GM19328 (cell line): ENCODE data around the gene CLASP1.

Source experiments
- ATAC-seq: cut with Tn5 transposase; IDR thresholded peaks from one replicate; pipeline ENCODE4 v1.9.1; 2021; ENCODE audit warnings: mild to moderate bottlenecking, moderate library complexity; ENCODE audit not compliant: unreplicated experiment

CLASP1 gene

GRCh38 chr2:121513597-121514333, 135.5 kb downstream of the CLASP1 start:
- no peak for ATAC-seq

GRCh38 chr2:121510857-121511256, 138.4 kb downstream of the CLASP1 start:
- ATAC-seq, result no peak

- no peak for ATAC-seq
Observed at GRCh38 chr2:121506621-121507020, 142.6 kb downstream of the CLASP1 start.

- no peak for ATAC-seq
Observed at GRCh38 chr2:121505986-121506586, 143.2 kb downstream of the CLASP1 start.

- no peak for ATAC-seq
Observed at GRCh38 chr2:121505005-121505404, 144.3 kb downstream of the CLASP1 start.

GRCh38 chr2:121504316-121504715, 144.9 kb downstream of the CLASP1 start:
- ATAC-seq, result no peak

GRCh38 chr2:121502781-121503180, 146.5 kb downstream of the CLASP1 start:
- ATAC-seq, result no peak

GRCh38 chr2:121502246-121502645, 147.0 kb downstream of the CLASP1 start:
- ATAC-seq, result no peak

- no peak for ATAC-seq
Observed at GRCh38 chr2:121501554-121501953, 147.7 kb downstream of the CLASP1 start.

GRCh38 chr2:121501031-121501430, 148.2 kb downstream of the CLASP1 start:
- ATAC-seq, result no peak

GRCh38 chr2:121498731-121499130, 150.5 kb downstream of the CLASP1 start:
- no peak for ATAC-seq

GRCh38 chr2:121492409-121492808, 156.9 kb downstream of the CLASP1 start:
- no peak for ATAC-seq

- ATAC-seq, result no peak
Observed at GRCh38 chr2:121491518-121491917, 157.7 kb downstream of the CLASP1 start.

GRCh38 chr2:121490584-121491133, 158.6 kb downstream of the CLASP1 start:
- no peak for ATAC-seq

GRCh38 chr2:121489911-121490583, 159.2 kb downstream of the CLASP1 start:
- no peak for ATAC-seq

- ATAC-seq, result no peak
Observed at GRCh38 chr2:121489284-121489683, 160.0 kb downstream of the CLASP1 start.

GRCh38 chr2:121486191-121486790, 163.0 kb downstream of the CLASP1 start:
- ATAC-seq, result no peak

GRCh38 chr2:121485039-121485438, 164.2 kb downstream of the CLASP1 start:
- no peak for ATAC-seq

- ATAC-seq, result no peak
Observed at GRCh38 chr2:121483846-121484245, 165.4 kb downstream of the CLASP1 start.

- no peak for ATAC-seq
Observed at GRCh38 chr2:121483021-121483420, 166.2 kb downstream of the CLASP1 start.

GRCh38 chr2:121480826-121481225, 168.4 kb downstream of the CLASP1 start:
- no peak for ATAC-seq
